Measurements from ENCODE around the gene SWAP70.

DNA sequence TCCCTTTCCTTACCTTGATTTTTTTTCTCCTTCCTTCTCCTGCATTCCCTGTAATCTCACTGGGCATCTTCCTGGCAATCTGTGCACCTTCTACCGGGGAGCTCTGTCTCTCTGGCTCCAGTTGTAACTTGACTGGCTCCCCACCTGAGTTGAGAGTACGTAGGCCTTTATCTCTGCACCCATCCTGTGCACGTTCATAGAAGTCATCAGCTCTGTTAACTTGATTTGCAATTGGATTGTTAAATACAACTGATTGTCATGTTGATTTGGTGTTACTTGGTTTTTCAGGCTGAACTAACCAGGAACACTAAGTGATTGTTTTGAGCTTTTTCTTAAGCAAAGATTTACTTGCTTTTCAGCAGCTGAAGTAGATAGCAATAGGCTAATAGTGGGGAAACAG lies 11.8 kb downstream of the SWAP70 start:
- TF ChIP-seq SMC3 (IDR thresholded peaks at IDR 0.05; ENCODE audit: borderline replicate concordance, low read length) (no peak), SRF (IDR thresholded peaks at IDR 0.05; ENCODE audit: low read depth in 2 of 2, low read length in 2 of 2) (no peak), POLR2A (IDR thresholded peaks at IDR 0.05; ENCODE audit: low read depth, low read length) (no peak), PRDM15 (CRISPR knock-in tag; IDR thresholded peaks at IDR 0.05) (no peak), CBX5 (IDR thresholded peaks at IDR 0.05; ENCODE audit: low read depth) (no peak)
- TF ChIP-seq, protein P1, sequence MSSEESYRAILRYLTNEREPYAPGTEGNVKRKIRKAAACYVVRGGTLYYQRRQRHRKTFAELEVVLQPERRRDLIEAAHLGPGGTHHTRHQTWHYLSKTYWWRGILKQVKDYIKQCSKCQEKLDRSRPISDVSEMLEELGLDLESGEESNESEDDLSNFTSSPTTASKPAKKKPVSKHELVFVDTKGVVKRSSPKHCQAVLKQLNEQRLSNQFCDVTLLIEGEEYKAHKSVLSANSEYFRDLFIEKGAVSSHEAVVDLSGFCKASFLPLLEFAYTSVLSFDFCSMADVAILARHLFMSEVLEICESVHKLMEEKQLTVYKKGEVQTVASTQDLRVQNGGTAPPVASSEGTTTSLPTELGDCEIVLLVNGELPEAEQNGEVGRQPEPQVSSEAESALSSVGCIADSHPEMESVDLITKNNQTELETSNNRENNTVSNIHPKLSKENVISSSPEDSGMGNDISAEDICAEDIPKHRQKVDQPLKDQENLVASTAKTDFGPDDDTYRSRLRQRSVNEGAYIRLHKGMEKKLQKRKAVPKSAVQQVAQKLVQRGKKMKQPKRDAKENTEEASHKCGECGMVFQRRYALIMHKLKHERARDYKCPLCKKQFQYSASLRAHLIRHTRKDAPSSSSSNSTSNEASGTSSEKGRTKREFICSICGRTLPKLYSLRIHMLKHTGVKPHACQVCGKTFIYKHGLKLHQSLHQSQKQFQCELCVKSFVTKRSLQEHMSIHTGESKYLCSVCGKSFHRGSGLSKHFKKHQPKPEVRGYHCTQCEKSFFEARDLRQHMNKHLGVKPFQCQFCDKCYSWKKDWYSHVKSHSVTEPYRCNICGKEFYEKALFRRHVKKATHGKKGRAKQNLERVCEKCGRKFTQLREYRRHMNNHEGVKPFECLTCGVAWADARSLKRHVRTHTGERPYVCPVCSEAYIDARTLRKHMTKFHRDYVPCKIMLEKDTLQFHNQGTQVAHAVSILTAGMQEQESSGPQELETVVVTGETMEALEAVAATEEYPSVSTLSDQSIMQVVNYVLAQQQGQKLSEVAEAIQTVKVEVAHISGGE (CRISPR knock-in tag; IDR thresholded peaks at IDR 0.05) = no peak
- TF ChIP-seq, protein P2, sequence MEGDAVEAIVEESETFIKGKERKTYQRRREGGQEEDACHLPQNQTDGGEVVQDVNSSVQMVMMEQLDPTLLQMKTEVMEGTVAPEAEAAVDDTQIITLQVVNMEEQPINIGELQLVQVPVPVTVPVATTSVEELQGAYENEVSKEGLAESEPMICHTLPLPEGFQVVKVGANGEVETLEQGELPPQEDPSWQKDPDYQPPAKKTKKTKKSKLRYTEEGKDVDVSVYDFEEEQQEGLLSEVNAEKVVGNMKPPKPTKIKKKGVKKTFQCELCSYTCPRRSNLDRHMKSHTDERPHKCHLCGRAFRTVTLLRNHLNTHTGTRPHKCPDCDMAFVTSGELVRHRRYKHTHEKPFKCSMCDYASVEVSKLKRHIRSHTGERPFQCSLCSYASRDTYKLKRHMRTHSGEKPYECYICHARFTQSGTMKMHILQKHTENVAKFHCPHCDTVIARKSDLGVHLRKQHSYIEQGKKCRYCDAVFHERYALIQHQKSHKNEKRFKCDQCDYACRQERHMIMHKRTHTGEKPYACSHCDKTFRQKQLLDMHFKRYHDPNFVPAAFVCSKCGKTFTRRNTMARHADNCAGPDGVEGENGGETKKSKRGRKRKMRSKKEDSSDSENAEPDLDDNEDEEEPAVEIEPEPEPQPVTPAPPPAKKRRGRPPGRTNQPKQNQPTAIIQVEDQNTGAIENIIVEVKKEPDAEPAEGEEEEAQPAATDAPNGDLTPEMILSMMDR (IDR thresholded peaks at IDR 0.05 in 2 of 3, conservative IDR thresholded peaks at IDR 0.05 in 1 of 3; ENCODE audit: control insufficient read depth in 2 of 3, extremely low read depth in 1 of 3, insufficient read depth in 1 of 3, low read depth in 3 of 3, low read length in 3 of 3) = no peak

All from GM12878 (cell line).